Right lung (tissue), 5 donors: ENCODE measurements around the gene UBE2J2. TPM values are rescaled to one million over a fixed set of nuclear protein-coding genes. Genes with fewer than 3 reads are reported as not detected.

ENCODE experiments used
- DNase-seq, 2 donors: peaks; one replicate each; pipeline ENCODE4 v3.0.0-alpha.2; 2013
- polyA plus RNA-seq, 5 donors: library from polyadenylated mRNA; unstranded; fragments of 120-200 nt; gene quantifications; one replicate each; pipeline versions ENCODE4 v1.2.1 to v1.2.3, GENCODE V29; 2013; ENCODE audit warnings: inconsistent platforms in 1 of 5, low replicate concordance in 1 of 5; ENCODE audit not compliant: insufficient read length in 5 of 5, insufficient read depth in 1 of 5

The UBE2J2 gene
- polyA plus RNA-seq, 5 donors = 40.4 to 69.2 (median 49.8) TPM

DNA sequence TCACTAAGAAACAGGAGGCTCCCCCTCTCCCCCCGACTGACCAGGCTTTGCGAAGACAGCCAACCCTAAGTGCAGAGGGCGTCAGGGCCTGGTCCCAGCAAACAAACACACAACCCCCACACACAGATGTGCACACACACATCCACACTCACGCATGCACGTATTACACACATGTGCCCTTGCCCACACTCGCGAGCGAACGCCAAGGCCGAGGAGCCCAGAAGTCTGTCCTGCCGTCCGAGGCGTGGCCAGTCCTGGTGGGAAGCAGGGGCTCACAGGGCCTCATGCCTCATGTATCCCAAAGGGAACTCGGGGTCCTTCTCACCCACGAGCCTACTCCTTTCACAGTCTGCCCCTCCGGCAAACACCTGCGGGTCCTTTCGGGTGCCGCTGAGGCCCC is 43.9 kb downstream of the UBE2J2 start:
- no peak for DNase-seq

DNA sequence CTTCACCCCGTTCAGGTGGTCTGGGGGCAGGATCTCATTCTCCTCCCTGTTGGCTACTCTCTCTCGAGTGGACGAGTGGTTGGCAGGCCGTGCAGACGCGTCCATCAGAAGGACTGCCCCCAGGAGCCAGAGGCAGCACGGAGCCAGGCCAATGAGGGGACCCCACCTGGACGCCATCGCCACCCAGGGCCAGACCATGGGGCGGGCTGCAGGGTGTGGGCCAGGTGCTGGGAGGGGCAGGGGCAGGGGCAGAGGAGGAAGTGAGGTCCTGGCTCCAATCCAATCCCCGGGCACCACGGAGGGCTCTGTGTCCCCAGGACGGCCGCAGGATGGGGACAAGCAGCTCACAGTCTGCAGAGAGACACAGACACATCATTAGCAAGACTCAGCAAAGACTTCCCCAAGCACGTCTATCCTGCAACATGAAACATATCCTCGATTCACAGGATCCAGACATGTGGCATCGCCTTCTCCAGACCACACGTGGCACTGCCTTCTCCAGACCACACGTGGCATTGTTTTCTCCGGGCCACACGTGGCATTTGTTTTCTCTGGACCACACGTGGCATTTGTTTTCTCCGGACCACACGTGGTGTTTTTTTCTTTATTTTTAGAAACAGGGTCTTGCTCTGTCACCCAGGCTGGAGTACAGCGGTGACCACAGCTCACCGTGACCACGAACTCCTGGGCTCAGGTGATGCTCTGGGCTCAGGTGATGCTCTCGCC is 44.9 kb downstream of the UBE2J2 start:
- DNase-seq = no peak

DNA sequence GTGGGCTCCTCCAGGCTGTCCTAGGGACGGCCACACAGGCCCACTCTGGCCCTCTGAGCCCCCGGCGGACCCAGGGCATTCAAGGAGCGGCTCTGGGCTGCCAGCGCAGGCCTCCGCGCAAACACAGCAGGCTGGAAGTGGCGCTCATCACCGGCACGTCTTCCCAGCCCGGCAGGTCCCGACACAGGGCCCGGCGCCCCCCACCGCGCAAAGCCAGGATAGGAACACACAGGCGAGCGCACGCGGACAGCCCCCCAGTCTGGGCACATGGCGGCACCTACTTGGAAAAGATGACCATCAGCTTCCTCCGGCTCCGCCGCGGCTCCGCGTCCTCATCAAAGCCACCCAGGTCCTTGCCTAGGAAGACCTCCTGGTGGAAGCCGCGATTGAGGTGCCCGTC is 45.5 kb downstream of the UBE2J2 start:
- no peak for DNase-seq

DNA sequence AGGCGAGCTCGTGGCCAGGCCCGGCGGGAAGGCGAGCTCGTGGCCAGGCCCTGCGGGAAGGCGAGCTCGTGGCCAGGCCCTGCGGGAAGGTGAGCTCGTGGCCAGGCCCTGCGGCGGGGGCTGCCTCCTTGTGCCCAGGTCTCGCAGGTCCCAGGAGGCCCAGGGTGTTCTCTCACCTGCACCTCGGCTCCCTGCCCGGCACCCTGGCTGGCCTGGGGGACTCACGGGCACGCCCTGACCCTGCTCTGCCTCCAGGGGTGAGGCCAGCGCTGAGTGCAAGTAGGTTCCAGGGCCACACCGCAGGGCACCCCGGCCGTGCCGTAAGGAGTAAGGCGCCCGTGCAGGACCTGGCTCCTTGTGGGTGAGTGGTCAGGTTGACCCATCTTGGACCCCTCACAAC is 46.3 kb downstream of the UBE2J2 start:
- no peak for DNase-seq

DNA sequence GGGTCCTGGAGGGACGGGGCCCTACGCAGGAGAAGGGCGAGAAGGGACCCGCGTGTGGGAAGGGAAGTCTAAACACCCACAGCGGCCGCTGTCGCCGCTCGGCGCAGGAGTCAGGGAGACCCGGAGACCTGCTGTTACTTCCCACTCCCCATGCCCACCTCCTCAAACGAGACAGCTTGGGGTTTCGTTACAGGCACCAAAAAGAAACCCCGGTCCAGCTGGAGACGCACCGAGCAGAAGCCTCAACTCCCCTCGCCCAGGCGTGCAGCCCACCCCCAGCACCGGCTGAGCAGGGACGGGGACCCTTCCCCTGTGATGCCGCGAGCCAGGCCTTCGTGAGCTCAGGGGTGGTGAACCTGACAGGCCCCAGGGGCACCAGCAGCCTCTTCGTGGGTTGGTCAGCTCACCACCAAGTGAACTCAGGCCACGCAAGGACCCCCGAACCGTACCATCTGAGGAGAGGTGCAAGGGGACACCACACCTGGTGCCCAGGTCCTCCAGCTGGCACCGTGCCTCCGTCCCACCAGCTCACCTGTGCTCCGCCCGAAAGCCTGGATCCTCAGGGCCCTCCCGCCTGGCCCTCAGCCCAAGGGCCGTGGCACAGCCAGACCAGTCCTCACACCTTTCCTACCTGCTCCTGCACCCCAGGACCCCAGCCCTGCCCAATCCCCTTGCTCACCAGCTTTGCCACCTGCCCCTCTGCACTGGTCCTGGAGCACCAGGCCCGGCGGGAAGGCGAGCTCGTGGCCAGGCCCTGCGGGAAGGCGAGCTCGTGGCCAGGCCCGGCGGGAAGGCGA is 46.9 kb downstream of the UBE2J2 start:
- DNase-seq = no peak

DNA sequence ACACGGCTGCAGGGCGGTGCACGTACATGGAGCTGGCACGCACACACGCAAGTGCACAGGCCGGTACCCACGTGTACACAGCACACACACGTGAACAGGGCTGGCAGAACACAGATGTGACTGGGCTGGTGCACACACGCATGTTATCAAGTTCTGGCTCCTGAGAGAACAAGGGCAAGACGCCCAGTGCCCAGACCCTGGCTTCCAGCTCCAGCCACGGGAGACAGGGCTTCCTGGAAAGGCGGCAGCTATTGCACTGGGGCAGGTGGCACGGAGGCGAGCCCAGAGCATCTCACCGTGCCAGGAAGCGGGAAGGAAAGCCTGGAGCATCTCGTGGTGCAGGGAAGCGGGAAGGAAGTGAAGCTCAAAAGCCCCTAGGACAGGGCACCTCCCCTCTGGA is 47.7 kb downstream of the UBE2J2 start:
- DNase-seq = no peak

DNA sequence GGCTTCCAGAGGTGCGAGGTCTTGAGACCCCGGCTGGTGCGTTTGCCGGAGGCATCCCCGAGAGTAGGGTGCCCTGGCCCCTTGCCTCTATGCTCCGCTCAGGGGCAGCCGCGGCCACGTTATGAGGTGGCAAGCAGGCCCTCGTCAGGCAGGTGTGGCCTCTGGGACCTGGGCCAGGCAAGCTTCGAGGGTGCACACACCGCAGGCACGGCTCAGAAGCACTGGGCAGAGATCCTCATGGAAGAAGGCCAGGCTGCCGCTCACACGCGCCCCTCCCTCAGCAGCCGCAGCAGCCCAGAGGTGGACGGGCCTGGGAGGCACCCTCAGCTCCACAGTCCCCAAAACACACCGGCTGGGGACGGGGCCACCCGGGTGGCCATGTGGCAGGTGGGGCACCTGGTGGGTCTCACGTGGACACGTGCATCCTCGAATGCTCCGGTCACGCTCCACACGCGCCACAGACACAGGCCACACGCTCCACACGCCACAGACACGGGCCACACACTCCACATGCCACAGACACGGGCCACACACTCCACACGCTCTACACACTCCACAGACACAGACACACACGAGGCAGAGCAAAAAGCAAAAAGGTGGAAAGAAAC is 48.3 kb downstream of the UBE2J2 start:
- no peak for DNase-seq

DNA sequence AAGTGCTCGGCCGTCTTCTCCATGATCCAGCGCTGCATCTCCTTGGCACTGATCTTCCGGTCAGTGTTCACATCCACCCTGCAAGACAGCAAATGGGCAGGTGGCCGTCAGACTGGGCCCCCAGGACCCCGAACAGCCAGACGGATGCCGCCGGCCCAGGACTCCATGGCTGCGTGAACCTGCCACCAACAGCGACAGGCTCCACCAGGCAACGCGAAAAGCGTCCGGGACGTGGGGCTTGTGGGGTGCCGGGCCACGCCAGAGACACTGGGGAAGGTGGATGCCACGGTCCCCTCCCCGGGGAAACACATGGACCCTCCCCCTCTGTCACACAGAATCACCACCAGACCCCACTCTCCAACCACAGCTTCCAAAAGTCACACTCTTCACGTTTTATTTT is 49.8 kb downstream of the UBE2J2 start:
- DNase-seq = no peak

DNA sequence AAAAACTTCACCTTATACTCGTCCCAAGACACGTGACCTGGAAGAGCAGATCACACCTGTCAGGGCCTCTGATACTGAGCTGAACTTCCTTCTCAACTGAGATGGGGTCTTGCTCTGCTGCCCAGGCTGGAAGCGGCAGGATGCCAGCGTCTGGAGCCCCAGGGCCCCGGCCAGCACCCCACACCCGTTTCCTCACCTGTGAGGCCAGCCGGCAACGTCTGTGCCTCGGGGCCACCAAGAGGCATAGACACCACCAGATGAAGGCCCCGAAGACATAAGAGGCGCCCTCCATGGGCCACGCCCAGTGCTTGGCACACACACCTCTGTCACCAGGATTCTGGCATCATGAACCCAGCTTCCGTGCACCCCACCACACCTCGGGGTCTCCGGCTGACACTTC is 50.3 kb downstream of the UBE2J2 start:
- DNase-seq = no peak

DNA sequence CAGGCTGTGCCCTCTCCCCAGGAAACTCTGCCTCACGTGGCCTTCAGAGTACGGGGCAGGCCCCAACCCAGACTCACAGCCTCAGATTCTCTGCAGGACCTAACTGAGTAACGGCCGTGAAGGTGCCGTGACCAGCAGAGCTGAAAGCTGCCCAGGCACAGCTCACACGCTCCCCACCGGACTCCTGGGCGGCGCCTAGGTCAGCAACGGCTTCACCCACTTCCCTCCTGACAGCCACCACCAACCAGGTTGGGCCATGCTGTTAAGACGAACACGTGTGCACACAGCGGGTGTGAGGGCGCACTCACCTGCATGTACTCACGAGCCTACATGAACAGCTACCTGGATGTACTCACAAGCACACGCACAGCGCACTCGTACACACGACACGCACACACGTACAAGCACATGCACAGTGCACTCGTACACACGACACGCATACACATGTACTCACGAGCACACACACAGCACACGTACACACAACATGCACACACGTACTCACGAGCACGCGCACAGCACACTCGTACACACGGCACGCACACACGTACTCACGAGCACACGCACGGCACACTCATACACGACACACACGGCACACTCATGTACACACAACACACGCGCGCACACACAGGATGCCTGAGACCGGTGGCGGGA is 51.0 kb downstream of the UBE2J2 start:
- DNase-seq = no peak

DNA sequence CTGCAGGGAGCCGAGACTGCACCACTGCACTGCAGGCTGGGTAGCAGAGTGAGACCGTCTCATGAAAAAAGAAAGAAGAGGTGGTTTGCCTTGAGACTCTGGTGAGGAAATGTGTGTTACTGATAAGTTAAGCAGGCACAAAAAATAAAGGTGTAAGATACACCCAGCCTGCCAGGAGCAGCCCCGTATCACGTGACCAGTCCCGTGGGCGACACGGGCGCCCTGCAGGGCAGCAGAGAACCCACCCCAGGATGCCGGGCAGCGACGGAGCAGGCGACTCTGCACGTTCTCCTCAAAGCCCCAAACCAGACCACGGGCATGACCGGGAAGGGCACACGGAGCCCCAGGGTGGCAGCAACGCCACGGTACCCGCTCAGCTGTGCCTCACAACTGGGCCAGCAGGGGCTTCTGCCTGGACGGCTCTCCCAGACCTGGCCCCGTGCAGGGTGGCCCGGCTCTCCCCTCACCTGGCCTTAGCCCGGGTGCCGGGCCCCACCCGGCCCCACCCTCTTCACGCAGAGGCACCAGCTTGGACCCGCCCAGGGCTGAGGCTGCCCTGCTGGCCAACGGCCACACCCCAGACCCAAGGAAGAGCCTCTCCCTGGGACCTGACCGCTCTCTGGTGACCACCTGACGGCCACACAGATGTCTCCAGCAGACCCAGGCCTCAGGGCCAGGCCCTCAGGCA is 51.6 kb downstream of the UBE2J2 start:
- no peak for DNase-seq

DNA sequence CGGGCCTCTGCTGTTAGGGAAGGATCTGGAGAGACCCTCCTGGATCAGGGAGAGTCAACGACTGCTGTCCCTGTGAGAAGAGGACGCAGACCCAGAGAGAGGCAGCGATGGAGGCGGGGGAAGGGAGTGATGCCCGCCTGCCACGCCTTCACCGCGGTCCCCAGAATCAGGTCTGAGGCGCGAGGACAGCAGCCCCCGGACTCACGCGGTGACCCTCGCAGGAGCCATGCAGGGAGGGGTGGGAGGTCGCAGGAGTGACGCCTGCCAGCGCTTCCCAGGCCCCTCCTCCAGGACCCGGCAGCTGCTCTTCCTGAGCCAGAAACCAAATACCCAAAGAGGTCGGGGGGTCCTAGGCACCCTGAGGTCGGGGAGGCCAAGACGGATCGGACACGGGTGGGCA is 53.5 kb downstream of the UBE2J2 start:
- no peak for DNase-seq

DNA sequence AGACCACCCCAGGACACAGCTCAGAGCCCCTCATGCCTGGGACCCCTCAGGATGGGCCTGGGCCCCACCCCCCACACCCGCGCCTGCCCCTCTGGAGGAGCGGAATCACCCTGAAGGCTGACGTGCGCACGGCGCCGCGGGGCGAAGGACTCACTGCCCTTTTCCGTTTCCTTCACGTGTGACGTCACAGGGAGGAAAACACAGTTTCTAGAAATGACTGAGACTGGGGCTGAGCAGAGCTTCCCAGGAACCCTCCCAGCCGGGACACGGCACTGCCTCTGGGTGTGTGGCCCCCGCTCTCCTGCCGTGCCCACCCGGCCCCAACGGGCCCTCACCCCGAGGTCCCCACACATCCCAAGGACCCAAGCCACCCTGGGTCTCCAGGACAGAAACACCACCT is 54.3 kb downstream of the UBE2J2 start:
- no peak for DNase-seq

DNA sequence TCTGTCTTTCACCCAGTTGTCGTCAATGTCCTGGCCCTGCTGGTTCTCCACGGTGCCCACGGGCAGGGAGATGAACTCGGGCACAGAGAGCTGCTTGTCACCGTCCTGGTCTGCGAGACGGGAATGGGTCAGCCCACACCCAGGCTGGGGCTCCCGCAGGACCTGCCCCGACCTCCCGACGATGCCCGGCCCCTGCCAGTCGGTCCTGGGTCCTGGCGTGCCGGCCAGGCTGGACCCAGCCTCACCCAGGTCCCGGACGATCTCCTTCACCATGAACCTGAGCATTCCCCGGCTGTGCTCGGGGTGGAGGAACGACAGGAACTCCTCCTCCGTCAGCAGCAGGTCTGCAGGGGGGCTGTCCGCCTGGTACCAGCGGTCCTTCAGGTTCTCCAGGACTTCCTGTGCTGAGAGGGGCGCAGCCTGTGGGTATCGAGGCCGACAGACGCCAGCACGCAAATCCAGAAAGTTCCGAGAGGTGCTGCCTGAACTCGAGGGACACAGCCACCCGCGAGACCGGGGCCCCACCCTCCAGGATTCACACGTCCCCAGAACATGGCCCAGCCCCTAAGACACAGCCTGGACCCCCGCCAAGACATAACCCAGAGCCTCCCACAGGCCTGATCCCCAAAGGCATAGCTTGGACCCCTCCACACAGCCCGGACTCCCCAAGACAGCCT is 55.0 kb downstream of the UBE2J2 start:
- DNase-seq = no peak

DNA sequence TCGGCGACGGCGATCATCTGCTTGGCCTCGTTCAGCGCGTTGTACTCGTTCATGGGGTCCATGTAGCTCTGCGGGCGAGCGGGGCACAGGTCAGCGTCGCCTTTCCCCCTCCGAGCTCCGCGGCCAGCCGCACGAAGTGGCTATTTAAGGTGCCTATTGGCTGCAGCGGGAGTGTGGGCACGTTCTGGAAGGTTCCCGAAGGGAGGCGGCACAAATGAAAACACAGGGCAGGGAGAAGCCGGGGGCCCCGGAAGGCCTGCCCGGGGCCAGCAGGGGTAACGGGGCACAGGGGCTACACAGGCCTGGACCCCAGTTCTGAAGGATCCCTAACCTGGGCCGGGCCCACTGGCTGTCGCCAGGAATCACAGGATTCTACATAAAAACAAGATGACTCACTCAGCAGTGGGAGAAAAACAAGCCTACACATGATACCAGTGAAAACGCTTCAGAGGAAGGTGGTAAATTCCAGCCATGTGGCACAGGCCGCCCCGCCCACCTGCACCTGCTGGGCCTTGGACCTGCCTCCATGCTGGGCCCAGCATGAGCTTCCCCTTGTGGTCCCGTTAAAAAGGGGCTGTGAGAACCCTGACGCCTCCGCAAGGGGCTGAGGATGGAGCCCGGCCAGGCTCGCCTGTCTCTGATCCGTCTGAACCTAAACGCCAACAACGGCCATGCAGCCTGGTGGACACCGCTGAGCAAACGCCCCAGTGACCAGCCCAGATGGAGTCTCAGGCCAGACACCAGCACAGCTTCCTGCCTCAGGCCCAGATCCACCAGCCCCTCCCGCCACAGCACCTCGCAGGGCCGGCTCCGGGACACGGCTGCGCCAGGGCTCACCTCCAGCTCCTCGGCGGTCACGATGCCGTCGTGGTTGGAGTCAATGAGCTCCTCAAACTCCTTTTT is 55.8 kb downstream of the UBE2J2 start:
- no peak for DNase-seq

DNA sequence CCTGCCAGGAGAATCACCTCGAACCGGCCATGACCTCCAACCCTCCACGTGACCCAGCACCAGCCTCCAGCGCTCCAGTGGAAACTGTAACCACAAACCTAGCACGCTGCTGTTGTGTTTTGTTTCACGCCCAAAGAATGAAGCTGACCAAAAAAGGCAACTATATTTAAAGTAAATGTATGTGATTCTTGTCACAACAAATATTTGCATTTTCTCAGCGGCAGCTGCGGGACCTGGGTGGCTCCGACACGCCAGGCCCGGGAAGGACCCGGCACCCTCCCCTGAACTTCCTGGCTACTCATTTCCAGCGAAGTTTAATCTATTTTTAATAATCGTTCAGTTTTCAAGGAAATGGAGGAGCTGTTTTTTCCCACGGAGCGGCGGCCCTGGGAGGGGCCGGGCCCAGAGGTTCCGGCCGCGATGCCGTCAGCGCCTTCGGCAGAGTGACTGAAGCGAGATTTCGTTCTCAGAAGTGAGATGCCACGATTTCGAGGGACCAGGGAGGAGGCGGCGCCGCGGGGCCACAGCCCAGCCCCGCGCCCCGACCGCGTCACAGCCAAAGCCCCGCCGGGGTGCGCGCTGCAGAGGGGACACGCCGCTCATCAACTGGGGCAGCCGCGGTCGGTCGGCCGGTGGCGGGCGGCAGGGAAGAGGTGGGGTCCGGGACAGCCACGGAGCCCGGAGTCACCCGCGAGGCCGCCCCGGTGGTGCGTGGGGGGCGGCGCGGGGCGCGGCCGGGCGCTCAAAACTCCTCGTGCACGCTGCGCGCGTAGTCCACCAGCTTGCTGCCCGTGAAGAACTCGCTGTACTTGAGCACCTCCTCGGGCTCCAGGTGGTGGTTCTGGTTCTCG is 56.7 kb downstream of the UBE2J2 start:
- DNase-seq = no peak

DNA sequence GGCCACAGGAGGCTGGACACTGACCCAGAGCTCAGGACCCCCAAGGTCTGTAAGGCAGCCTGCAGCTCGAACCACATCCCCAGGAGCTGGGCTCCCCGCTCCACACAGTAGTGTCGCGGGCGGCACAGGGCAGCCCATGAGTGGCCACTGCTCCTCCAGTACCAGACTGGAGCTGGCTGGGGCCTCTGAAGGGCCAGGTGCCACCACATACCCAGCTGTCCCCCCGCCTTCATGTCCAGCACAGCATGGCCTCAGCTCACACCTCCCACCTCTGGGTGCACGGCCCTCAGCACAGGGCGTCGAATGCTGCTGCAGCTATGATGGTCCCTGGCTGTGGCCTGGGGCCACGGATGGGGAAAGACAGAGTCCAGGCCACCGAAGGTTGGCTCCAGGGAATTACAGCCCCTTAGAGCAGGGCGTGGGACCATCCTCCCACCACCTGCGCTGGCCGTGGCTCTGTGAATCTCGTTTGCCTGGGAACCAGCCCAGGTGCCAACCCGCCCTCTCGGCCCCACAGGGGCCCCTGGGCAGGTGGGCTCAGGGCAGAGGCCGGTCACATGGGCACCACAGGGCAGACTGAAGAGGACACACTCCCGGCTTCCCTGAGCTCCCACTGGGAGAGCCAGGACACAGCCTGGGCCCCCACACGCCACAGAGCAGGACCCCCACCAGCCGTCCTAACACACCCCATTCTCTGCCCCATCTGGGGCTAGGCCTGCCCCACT is 57.6 kb downstream of the UBE2J2 start:
- no peak for DNase-seq

DNA sequence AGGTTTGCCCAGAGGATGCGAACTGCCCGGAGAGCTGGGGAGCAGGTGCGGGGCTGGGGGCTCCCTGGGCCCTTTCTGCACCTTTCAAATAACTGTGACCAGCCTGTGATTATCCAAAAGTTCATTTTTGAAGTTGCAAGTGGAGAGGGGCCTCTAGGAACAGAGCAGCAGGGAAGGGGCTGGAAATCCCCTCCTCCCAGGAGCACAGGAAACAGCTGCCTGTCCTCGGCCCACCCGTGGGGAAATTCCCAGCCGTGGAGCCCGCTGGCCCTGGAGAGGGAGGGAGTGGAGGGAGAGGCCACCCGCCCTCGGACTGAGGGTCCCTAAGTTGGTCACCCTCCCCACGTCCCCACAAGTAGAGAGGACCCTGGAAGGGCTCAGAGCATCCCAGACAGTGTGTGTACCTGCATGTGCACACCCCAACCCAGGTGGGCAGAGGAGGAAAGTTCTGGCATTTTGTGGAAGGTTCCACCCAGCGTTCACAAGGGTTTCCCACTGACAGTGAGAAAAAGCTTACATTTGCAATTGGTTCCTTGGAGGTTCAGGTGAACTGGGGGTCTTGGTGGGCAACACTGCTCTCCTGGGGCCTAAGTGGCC is 58.5 kb downstream of the UBE2J2 start:
- no peak for DNase-seq
